Kidney capillary endothelial cell (primary cell): Measurements from ENCODE around the gene ENTREP3.
"Not testable (repeated sequence)": the region's sequence is repeated elsewhere in the genome, so short reads cannot be mapped to it uniquely, and the experiment has no call there.

Experiments
- DNase-seq: peaks from one replicate; pipeline ENCODE4 v3.0.0-alpha.2; 2018; ENCODE audit warnings: low spot score

The ENTREP3 gene

GRCh38 chr1:155255243-155256007, at the start of gene ENTREP3:
TSS of gene ENTREP3 (minus strand) at chr1:155255483. CDS start at chr1:155254877, 606 bp downstream.
- DNase-seq, result peak; percentile 76

- no peak for DNase-seq
These were observed 49.3 kb upstream of the ENTREP3 start for GRCh38 chr1:155304558-155305063.

DNA sequence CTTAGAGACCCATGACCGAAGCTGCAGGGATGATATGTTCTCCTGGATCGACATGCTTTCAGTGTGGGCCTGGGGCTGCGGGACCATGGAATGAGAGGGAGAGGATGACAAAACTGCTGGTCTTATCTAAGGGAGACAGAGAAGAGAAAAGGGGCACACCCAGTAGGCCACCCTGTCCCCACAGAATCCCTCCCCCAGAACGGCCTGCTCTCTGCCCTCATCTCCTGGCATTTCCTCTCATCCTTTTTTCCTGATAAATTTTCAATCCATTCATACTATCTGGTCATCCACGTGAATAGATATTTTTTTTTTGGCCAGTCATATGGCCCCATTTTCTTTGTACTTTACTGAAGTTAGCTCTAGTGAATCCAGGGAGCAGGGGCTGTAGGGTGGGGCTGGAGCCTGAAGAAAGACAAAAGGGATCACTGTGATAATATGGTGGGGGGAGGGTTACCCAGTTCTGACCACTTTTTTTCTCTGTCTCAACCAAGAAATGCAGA, 46.1 kb upstream of the ENTREP3 start, which contains the start of gene PKLR:
TSS of gene PKLR (minus strand) at position 97 of the 500 bp plus-strand sequence. CDS start at position 54, 43 bp downstream.
- DNase-seq, result no peak

DNA sequence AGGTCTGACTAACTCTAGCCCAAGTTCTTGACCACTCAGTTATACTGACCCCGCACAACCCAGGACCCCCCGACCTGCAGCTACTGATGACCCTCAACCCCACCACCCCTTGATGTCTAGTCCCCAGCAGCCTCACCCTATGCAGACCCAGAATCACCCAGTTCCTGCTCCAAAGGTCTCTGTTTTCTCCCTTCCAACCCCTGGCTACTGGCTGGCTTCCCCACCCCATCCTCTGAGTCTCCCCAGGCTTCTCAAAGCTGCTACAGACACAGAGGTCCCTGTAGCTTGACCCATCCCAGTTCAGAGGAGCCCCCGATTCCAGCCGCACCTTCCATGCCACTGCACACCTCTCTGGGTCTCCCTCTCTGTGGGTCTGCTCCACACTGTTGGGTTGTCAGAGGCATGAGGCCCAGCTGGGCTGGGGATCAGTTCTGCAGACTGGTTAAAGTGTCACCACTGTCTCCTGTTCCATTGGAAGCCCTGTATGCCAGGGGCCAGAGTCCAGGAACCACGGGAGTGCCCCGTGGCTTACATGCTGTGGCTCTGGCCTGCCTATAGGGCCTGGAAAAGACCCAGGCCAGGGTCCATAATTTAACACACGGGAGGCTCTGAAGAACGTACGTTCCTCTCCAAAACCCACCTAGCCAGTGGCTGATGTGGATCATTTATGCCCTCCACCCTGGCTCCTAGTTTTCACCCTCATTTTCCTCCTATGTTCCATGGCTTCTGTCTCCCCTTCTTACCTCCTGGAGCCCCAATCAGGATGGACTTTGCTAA, 45.5 kb upstream of the ENTREP3 start:
- DNase-seq, result no peak

GRCh38 chr1:155300024-155300423, 44.7 kb upstream of the ENTREP3 start:
- no peak for DNase-seq

DNA sequence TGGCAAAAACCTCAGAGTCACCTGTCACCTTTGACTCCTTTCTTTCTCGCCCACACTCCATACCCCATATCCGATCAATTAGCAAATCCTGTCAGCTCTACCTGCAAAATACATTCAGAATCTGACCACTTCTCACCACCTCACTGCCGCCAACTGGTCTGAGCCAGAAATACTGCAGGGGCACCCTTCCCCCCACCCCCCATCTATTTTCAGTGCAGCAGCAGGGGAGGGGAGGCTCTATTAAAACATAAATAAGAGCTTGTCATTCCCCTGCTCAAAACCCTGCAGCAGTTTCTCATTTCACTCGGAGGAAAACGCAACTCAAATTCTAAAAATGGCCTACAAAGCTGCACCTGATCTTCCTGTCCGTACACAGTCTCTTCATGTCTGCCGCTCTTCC, 42.1 kb upstream of the ENTREP3 start:
- DNase-seq, result no peak

GRCh38 chr1:155296661-155297060, 41.4 kb upstream of the ENTREP3 start:
- DNase-seq, result no peak

DNA sequence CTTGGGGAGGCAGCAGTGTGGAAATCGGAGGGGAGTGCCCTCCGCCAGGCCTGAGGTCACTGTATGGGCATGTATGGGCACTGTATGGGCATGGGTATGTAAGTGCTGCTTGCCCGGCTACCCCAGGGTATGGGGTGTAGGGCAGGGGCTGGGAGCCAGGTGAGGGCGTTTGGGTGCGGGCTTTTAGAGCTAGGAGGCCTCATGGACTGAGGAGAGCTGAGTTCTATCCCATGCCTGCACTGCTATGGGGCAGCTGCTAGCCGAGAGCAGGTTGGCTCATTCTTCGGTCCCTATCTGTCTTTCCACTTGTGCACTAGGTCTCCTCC, 40.6 kb upstream of the ENTREP3 start:
- no peak for DNase-seq

DNA sequence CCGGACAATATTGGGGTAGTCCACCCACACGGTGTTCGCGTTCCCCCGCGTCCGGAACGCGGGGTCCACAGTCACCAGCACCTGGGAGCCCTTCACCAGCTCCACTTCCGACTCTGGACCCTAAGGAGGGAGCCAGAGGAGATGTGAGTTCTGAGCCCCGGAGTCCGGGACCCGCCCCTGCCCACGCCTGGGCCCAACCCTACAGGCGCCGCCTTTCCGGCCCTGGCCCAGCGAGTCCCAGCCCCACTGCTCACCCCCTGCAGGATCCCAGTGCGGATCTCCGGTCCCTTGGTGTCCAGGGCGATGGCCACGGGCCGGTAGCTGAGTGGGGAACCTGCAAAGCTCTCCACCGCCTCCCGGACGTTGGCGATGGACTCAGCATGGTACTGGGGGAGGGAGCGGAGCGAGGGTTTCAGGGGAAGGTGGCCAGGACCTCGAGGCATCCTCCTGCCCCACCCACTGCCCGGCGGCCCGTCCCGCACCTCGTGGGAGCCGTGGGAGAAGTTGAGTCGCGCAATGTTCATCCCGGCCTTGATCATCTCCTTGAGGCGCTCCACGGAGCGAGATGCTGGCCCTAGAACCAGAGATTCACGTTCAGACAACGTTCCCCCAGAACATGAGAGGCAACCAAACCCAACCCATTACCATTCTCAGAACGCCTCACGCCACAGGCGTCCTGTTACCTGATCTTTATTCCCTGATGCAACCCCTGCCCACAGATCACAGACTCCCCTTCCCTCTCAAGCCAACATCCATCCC, 40.1 kb upstream of the ENTREP3 start:
- no peak for DNase-seq

DNA sequence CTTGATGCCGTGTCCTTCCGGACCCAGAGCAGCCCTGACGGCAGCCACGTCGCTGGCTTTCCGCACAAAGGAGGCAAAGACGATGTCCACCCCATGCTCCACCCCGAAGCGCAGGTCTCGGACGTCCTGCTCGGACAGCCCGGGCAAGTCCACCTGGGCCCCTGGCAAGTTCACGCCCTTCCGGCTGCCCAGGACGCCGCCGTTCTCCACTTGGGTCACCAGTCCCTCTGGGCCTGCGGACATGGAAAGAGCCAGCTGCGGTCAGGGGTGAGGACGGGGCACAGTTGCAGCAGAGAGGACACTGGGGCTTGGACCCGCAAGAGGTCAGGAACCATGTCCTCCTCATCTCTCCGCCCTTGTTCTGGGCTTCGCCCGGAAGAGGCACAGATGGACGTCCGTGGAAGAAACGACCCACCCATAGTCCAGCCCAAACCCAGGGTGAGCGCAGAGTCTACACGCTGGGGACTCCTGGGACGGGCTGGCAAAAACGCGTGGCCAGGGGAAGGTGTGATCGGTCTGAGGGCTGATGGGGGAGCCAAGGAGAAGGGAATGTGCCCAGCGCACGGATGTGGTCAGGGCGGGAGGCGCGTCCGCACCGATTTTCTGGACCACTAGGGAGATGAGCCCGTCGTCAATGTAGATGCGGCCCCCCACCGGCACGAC, 39.4 kb upstream of the ENTREP3 start:
- DNase-seq, result no peak

DNA sequence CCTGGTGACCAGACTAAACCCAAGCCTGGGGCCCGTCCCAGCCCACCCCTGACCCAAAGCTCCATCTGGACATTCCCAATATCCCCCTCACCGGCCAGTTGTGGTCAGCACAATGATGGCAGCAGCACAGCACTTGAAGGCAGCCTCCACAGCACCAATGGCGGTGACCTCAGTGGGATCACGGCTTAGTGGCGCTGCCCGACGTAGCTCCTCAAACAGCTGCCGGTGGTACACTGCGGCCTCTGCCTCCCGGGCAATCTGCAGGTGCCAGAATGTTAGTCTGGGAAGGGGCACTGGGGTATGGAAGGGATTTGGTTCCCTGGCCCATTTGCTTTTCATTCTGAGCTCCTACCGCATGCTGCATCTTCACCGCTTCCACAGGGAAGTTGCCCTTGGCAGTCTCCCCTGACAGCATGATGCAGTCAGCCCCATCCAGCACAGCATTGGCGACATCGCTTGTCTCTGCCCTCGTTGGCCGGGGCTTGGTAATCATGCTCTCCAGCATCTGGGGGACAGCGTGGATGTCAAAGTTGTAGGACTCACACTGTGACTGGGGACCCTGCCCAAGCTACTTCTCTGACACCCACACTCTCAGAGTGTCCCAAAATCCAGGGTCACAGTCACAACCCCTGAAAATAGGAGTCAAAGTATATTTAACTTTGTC, 37.9 kb upstream of the ENTREP3 start:
- no peak for DNase-seq

DNA sequence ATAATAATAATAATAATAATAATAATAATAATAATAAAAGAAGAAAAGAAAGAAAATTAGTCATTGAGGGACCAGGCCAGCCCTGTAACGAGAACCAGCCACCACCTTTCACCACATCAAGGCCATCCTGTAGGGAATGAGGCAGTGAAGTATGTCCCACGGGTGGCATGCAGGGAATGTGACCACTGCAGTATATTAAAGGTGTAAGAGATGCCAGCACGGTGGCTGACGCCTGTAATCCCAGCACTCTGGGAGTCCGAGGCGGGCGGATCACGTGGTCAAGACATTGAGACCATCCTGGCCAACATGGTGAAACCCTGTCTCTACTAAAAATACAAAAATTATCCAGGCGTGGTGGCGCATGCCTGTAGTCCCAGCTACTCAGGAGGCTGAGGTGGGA, 35.7 kb upstream of the ENTREP3 start:
- not testable (repeated sequence) for DNase-seq

DNA sequence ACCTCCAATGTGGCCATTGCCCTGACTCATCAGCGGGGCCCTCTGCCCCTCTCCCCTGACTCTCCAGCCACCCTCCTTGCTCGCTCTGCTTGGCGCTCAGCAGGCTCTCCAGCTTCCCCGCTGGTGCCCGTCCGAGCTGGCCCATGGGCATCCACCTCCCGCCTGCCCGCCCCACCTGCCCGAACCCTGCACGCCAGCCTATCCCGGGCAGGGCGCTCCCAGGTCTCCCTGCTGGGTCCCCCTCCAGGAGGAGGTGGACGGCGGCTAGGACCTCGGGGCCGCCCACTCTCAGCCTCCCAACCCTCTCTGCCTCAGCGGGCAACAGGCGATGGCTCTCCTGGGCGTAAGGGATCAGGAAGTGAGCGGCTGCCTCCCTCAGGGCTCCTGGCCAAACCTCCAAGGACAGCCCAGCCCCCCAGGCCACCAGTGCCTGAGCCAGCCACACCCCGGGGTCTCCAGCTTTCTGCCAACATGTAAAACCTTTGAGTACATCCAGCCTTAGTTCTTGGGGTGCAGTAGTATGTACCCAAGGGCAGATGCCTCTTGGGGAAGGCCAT, 32.8 kb upstream of the ENTREP3 start:
- DNase-seq, result no peak

- DNase-seq, result no peak
These were observed 31.3 kb upstream of the ENTREP3 start for GRCh38 chr1:155286544-155286943.

DNA sequence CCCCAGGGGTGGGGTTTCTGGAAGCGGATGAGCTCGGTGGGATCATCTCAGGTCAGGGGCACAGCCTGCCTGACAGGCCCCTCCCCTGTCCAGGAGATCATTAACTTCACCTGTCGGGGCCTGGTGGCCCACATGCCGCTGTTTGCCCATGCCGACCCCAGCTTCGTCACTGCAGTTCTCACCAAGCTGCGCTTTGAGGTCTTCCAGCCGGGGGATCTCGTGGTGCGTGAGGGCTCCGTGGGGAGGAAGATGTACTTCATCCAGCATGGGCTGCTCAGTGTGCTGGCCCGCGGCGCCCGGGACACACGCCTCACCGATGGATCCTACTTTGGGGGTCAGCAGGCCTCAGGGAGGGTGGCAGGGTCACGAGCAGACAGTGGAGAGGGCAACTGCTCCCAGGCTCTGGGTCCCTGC, 30.4 kb upstream of the ENTREP3 start:
- no peak for DNase-seq

- no peak for DNase-seq
These were observed 29.8 kb upstream of the ENTREP3 start for GRCh38 chr1:155285063-155285462.

DNA sequence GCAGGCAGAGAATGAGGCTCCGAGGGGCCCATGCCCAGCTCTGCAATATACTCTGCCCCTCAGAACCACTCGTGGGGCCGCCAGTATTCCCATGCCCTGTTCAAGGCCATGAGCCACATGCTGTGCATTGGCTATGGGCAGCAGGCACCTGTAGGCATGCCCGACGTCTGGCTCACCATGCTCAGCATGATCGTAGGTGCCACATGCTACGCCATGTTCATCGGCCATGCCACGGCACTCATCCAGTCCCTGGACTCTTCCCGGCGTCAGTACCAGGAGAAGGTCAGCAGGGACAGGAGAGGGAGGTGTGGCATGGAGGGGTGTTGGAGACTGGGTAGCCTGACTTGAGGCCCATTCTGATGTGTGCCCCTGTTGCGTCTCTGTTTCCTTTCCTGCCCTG, 29.2 kb upstream of the ENTREP3 start:
- no peak for DNase-seq

- no peak for DNase-seq
These were observed 27.3 kb upstream of the ENTREP3 start for GRCh38 chr1:155282488-155283091.

DNA sequence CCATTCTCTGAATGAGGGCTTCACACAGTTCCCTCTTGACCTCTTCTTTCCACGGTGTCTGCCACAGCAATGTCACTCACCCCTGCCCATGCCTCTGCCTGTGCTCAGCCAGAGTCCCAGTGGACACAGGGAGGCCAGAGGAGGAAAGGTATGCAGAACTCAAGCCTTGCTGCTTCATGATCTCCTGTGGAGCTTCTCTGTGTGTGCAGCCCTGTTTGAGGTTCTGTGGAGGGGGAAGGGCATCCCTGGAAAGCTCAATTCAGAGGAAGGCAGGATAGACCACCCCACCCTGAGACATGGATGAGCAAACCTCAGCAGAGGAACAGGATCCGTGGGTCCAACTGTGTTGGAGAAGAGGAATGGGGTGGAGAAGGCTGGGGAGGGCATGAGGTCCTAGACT, 24.0 kb upstream of the ENTREP3 start:
- no peak for DNase-seq

- no peak for DNase-seq
These were observed 23.4 kb upstream of the ENTREP3 start for GRCh38 chr1:155278689-155279160.
